KMS-11 (cell line): Measurements from ENCODE around the gene POLDIP3.
"Not testable (repeated sequence)": the region's sequence is repeated elsewhere in the genome, so short reads cannot be mapped to it uniquely, and the experiment has no call there.

ENCODE experiments used
- H2AFZ ChIP-seq: fragments of 200-600 bp; sonication (generic); 2 replicates; pipeline ENCODE4 v1.6.1; 2016; ENCODE audit warnings: antibody characterized with exemption, mixed run types, low read depth
- H3K27ac ChIP-seq: fragments of 200-600 bp; sonication (generic); 2 replicates; pipeline ENCODE4 v1.6.1; 2016; ENCODE audit warnings: mild to moderate bottlenecking, mixed run types
- H3K27me3 ChIP-seq: fragments of 200-600 bp; sonication (generic); 2 replicates; pipeline ENCODE4 v1.6.1; 2017; ENCODE audit warnings: mild to moderate bottlenecking, low read depth, mixed run types, moderate library complexity; ENCODE audit not compliant: insufficient read depth
- H3K36me3 ChIP-seq: fragments of 200-600 bp; sonication (generic); 2 replicates; pipeline ENCODE4 v1.6.1; 2017; ENCODE audit warnings: mild to moderate bottlenecking, mixed run types; ENCODE audit not compliant: insufficient read depth
- H3K4me1 ChIP-seq: fragments of 200-600 bp; sonication (generic); 2 replicates; pipeline ENCODE4 v1.6.1; 2016; ENCODE audit warnings: mild to moderate bottlenecking, low read depth, mixed run types; ENCODE audit not compliant: poor library complexity, severe bottlenecking
- H3K4me2 ChIP-seq: fragments of 200-600 bp; sonication (generic); 2 replicates; pipeline ENCODE4 v1.7.0; 2016; ENCODE audit warnings: mild to moderate bottlenecking, mixed run types
- H3K4me3 ChIP-seq: fragments of 200-600 bp; sonication (generic); IDR thresholded peaks from 2 replicates; pipeline ENCODE4 v1.6.1; 2017; ENCODE audit warnings: low read depth, low read length, mixed read lengths; ENCODE audit not compliant: insufficient read depth
- H3K79me2 ChIP-seq: fragments of 200-600 bp; sonication (generic); 2 replicates; pipeline ENCODE4 v1.6.1; 2016; ENCODE audit warnings: low read depth, mixed run types; ENCODE audit not compliant: insufficient read depth
- H3K9ac ChIP-seq: fragments of 200-600 bp; sonication (generic); 2 replicates; pipeline ENCODE4 v1.6.1; 2016; ENCODE audit warnings: mild to moderate bottlenecking, mixed run types
- H4K20me1 ChIP-seq: fragments of 200-600 bp; sonication (generic); 2 replicates; pipeline ENCODE4 v1.6.1; 2016; ENCODE audit warnings: mild to moderate bottlenecking, mixed run types; ENCODE audit not compliant: insufficient read depth
- TF ChIP-seq, protein P1 (sequence below): fragments of 200-600 bp; sonication (generic); conservative IDR thresholded peaks from 2 replicates; pipeline ENCODE4 v1.6.1; 2017; ENCODE audit warnings: low read depth, mild to moderate bottlenecking, antibody characterized with exemption, low read length, moderate library complexity, mixed read lengths

Gene POLDIP3

DNA sequence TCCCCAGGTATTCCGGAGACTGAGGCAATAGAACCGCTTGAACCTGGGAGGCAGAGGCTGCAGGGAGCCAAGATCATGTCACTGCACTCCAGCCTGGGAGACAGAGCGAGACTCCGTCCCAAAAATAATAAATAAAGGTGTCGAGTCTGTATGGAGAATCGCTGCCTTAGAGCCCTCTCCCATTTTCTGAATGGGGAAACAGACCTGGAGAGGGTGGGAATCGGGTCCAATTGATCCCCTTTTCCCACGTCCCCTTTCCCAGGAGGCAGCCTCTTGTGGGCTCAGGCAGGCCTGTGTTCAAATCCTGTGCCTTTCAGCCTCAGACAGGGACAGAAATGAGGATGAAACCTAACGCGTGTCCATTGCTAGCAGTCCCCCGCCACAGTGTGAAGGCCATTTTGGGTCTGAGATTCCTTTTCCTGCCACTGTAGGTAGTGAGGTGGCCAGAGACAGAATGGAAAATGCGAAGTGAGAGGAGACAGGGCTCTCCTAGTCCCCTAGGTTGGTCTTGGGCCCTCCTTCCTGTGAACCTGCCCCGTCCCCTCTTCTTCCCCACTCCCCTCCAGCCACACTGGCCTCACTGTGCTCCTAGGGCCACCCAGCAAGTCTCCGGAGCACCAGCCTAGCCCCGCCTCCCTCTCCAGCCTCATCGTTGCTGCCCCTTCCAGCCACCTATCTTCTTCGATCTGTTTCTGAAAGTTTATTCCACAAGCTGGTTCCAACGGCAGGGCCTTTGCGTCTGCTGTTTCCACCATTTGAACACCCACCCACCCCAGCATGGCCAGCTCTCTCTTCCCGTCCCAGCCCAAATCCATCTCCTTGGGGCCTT is 2.7 kb upstream of the POLDIP3 start:
- peaks cover 27% of the 10 kb centered on the region for H3K4me1 ChIP-seq
- H3K9ac ChIP-seq, result no peak overlapping the region

DNA sequence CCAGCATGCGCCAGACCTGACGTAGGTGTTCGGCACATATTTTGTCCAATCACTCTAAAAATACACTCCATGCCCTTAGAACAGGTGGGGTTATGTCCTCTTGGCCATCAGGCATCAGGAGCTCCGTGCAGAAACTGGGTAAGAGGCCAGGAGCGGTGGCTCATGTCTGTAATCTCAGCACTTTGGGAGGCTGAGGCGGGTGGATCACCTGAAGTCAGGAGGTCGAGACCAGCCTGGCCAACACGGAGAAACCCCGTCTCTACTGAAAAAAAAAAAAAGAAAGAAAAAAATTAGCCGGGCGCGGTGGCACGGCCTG is 1.1 kb upstream of the POLDIP3 start:
- peaks cover 37% of the 10 kb centered on the region for H3K79me2 ChIP-seq
- H3K4me1 ChIP-seq, result peaks cover 32% of the 10 kb centered on the region
- H4K20me1 ChIP-seq, H3K36me3 ChIP-seq, H3K4me3 ChIP-seq, H3K27me3 ChIP-seq: not testable (repeated sequence)
- H3K9ac ChIP-seq, result peak overlapping the region; percentile 90
- peak overlapping the region; percentile 95 for H3K27ac ChIP-seq
- peak overlapping the region; percentile 24; the same call in 1 of the 2 replicates for H2AFZ ChIP-seq
- peak overlapping the region; percentile 91 for H3K4me2 ChIP-seq

More for the DNA sequence above, 2.7 kb upstream of the POLDIP3 start:
- H2AFZ ChIP-seq, result no peak overlapping the region
- TF ChIP-seq, protein P1, sequence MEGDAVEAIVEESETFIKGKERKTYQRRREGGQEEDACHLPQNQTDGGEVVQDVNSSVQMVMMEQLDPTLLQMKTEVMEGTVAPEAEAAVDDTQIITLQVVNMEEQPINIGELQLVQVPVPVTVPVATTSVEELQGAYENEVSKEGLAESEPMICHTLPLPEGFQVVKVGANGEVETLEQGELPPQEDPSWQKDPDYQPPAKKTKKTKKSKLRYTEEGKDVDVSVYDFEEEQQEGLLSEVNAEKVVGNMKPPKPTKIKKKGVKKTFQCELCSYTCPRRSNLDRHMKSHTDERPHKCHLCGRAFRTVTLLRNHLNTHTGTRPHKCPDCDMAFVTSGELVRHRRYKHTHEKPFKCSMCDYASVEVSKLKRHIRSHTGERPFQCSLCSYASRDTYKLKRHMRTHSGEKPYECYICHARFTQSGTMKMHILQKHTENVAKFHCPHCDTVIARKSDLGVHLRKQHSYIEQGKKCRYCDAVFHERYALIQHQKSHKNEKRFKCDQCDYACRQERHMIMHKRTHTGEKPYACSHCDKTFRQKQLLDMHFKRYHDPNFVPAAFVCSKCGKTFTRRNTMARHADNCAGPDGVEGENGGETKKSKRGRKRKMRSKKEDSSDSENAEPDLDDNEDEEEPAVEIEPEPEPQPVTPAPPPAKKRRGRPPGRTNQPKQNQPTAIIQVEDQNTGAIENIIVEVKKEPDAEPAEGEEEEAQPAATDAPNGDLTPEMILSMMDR, result no peak
- no peak overlapping the region; the same call in 1 of the 2 replicates for H3K4me2 ChIP-seq
- H3K27ac ChIP-seq, result 0 out of 2 replicates have a peak overlapping the region, but pooled peaks have one; percentile 13
- H3K27me3 ChIP-seq, result no peaks in the 10 kb centered on the region
- no peaks in the 10 kb centered on the region for H4K20me1 ChIP-seq
- H3K4me3 ChIP-seq, result no peak overlapping the region
- no peaks in the 10 kb centered on the region for H3K36me3 ChIP-seq
- peaks cover 21% of the 10 kb centered on the region for H3K79me2 ChIP-seq

DNA sequence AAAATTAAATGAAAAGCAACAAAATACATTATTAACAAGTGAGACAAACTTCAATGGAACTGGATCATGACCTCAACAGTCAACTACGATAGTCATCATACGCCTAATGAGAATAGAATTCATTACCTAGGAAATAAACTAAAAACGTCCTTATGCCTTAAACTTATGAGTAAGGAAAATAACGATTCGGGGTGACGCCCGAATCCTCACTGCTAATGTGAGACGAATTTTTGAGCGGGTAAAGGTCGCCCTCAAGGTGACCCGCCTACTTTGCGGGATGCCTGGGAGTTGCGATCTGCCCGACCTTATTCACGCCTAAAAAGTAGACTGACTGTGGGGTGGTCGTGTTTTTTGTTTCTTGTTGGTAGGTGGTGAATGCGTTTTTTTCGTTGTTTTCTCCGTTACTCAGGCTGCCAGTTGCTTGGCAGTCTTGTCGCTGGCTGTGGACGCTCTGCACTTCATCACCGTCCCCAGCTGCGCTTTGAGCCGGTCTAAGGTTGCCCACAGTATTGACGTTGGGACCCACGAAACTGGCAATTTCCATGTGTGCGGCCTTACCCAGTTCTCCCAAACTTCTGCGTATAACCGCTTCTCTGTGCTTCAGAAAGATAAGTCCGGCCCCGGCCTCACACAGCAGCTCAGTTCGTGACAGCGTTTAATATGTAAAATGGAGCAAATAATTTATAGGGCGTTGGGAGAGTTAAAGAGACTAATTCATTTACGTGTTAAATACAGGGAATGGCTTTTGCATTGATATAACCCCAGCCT is 593 bp upstream of the POLDIP3 start:
- Histone ChIP-seq H3K4me3 (peak overlapping the region; percentile 23), H2AFZ (peak overlapping the region; percentile 24; the same call in 1 of the 2 replicates)

DNA sequence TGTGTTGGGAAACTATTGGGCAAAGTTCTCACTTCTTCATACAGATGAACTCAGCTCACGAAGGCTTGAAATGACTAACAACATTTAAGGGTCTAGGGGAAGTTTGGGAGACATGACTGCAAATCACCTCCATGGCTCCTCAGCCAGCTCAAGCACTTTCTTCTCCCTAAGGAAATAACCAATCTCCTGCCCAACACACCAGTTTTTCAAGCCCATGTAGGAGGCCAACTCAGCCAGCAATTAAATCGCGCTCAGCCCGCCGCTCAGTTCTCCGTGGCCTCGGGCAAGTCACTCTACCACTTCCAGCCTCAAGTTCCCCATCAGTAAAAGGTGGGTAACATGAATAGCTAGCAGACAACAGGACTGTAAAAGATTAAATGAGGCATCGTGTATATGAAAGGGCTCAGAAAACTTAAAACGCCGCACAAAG is 796 bp downstream of the POLDIP3 start:
- Histone ChIP-seq H3K79me2 (peaks cover 56% of the 10 kb centered on the region), H3K4me1 (peaks cover 32% of the 10 kb centered on the region), H3K4me2 (peak overlapping the region; percentile 70), H3K27ac (peak overlapping the region; percentile 95), H3K9ac (peak overlapping the region; percentile 90), H2AFZ (peak overlapping the region; percentile 3; the same call in 1 of the 2 replicates), H3K36me3 (no peaks in the 10 kb centered on the region; the same call in 1 of the 2 replicates), H4K20me1 (no peaks in the 10 kb centered on the region), H3K4me3 (peak overlapping the region; percentile 48), H3K27me3 (no peaks in the 10 kb centered on the region)
- TF ChIP-seq, protein P1, result no peak

More for the DNA sequence above, 593 bp upstream of the POLDIP3 start:
- Histone ChIP-seq H3K4me2 (peak overlapping the region; percentile 91), H4K20me1 (no peaks in the 10 kb centered on the region), H3K27me3 (no peaks in the 10 kb centered on the region), H3K27ac (peak overlapping the region; percentile 95), H3K79me2 (peaks cover 42% of the 10 kb centered on the region), H3K36me3 (no peaks in the 10 kb centered on the region; the same call in 1 of the 2 replicates), H3K4me1 (peaks cover 32% of the 10 kb centered on the region), H3K9ac (peak overlapping the region; percentile 90)
- TF ChIP-seq, protein P1, result no peak
